CD8-positive, alpha-beta memory T cell (primary cell): ENCODE results near the gene PYCARD. TPM values are rescaled to one million over a fixed set of nuclear protein-coding genes. Genes with fewer than 3 reads are reported as not detected.

Experiments
- CTCF ChIA-PET: fragments of 350-600 bp; sonication (Branson Sonifier 250); formaldehyde crosslinking; loops from one replicate; lab custom pipeline; 2021; ENCODE audit warnings: antibody characterized with exemption; lab: Charles Lee
- POLR2A ChIA-PET: fragments of 350-600 bp; sonication (Branson Sonifier 250); formaldehyde crosslinking; loops from one replicate; lab custom pipeline; 2021; ENCODE audit warnings: antibody characterized with exemption; lab: Charles Lee
- DNase-seq, 5 donors: peaks; one replicate each; pipeline versions ENCODE4 v3.0.0 to v3.0.0-alpha.2; 2020 to 2022; ENCODE audit warnings: mixed read lengths in 1 of 5
- H3K27ac ChIP-seq: one replicate; pipeline ENCODE4 v1.7.0; 2013; ENCODE audit warnings: low read depth, mild to moderate bottlenecking, low read length, moderate library complexity
- H3K27me3 ChIP-seq: 2 replicates; pipeline ENCODE4 v1.7.0; 2013; ENCODE audit warnings: low read length, mild to moderate bottlenecking; ENCODE audit not compliant: insufficient read depth, poor library complexity, severe bottlenecking
- H3K36me3 ChIP-seq: 2 replicates; pipeline ENCODE4 v1.7.0; 2013; ENCODE audit warnings: mild to moderate bottlenecking, low read length, moderate library complexity; ENCODE audit not compliant: insufficient read depth
- H3K4me1 ChIP-seq: 2 replicates; pipeline ENCODE4 v1.7.0; 2013; ENCODE audit warnings: mild to moderate bottlenecking, low read length, moderate library complexity; ENCODE audit not compliant: insufficient read depth
- H3K4me3 ChIP-seq: 2 replicates; pipeline ENCODE4 v1.7.0; 2013; ENCODE audit warnings: mild to moderate bottlenecking, low read length
- H3K9me3 ChIP-seq: 2 replicates; pipeline ENCODE4 v1.7.0; 2013; ENCODE audit warnings: mild to moderate bottlenecking, low read length
- H3K27ac Mint-ChIP-seq, 8 donors: one replicate each; pipeline ENCODE4 v1.8.0; 2020 to 2021; ENCODE audit warnings: mixed read lengths in 8 of 8, mild to moderate bottlenecking in 6 of 8, inconsistent platforms in 3 of 8, moderate library complexity in 3 of 8
- H3K27me3 Mint-ChIP-seq, 2 donors: one replicate each; pipeline ENCODE4 v1.8.0; 2020 to 2021; ENCODE audit warnings: mixed read lengths in 2 of 2, mild to moderate bottlenecking in 1 of 2, moderate library complexity in 1 of 2
- H3K36me3 Mint-ChIP-seq, 3 donors: one replicate each; pipeline ENCODE4 v1.8.0; 2020 to 2021; ENCODE audit warnings: mixed read lengths in 3 of 3, inconsistent platforms in 1 of 3, mild to moderate bottlenecking in 1 of 3
- H3K4me1 Mint-ChIP-seq, 3 donors: one replicate each; pipeline ENCODE4 v1.8.0; 2020 to 2021; ENCODE audit warnings: mixed read lengths in 3 of 3, inconsistent platforms in 1 of 3, mild to moderate bottlenecking in 1 of 3
- H3K4me3 Mint-ChIP-seq, 7 donors: one replicate each; pipeline ENCODE4 v1.8.0; 2020 to 2021; ENCODE audit warnings: mixed read lengths in 7 of 7, mild to moderate bottlenecking in 6 of 7, moderate library complexity in 4 of 7, inconsistent platforms in 2 of 7
- H3K9me3 Mint-ChIP-seq, 5 donors: one replicate each; pipeline ENCODE4 v1.8.0; 2020 to 2022; ENCODE audit warnings: mixed read lengths in 5 of 5, mild to moderate bottlenecking in 3 of 5, moderate library complexity in 2 of 5, inconsistent platforms in 1 of 5
- polyA plus RNA-seq: library from polyadenylated mRNA; unstranded; fragments of 300-500 nt; fragmentation: Illumina TruSeq; gene quantifications from one replicate; pipeline ENCODE4 v1.2.3, GENCODE V29; 2021
- total RNA-seq, 2 experiments: library from RNA; stranded (reverse); gene quantifications; one replicate each; pipeline ENCODE4 v1.2.3, GENCODE V29; 2021

Gene PYCARD
- total and polyA plus RNA-seq, 3 experiments from 2014 or later: 4.5 to 77.8 (median 5.9) TPM

GRCh38 chr16:31187808-31188189 lies 14.8 kb downstream of the PYCARD start:
- peak overlapping the region in 2 of 7 donors; percentile 21 to 23 for H3K4me3 Mint-ChIP-seq
- H3K27me3 Mint-ChIP-seq: no peaks in the 10 kb centered on the region
- H3K9me3 Mint-ChIP-seq: no peaks in the 10 kb centered on the region
- POLR2A ChIA-PET: interaction anchor here (0.6 to 6.7 kb wide), 4 partner anchors 14 to 63 kb away, joined by 3 to 40 read pairs (median 6); partner anchors contain the start of gene PYCARD
- Histone ChIP-seq H3K4me1 (peaks cover 68% of the 10 kb centered on the region), H3K4me3 (no peak overlapping the region), H3K36me3 (peaks cover 90% of the 10 kb centered on the region), H3K27ac (no peak overlapping the region), H3K9me3 (no peaks in the 10 kb centered on the region), H3K27me3 (no peaks in the 10 kb centered on the region)
- peaks cover 79 to 91% (median 91%) of the 10 kb centered on the region in 3 donors for H3K4me1 Mint-ChIP-seq
- H3K36me3 Mint-ChIP-seq: peaks cover 53 to 97% (median 60%) of the 10 kb centered on the region in 3 donors
- DNase-seq: no peak
- CTCF ChIA-PET: interaction anchor here (1.5 to 2.1 kb wide), 2 partner anchors 11 to 45 kb away, joined by 5 to 7 read pairs; no protein-coding TSS in a partner anchor
- peak overlapping the region in 6 of 8 donors; percentile 10 to 85 (median 58) for H3K27ac Mint-ChIP-seq

GRCh38 chr16:31186930-31187807 lies 15.4 kb downstream of the PYCARD start:
- ChIA-PET CTCF (interaction anchor here (1.5 to 2.1 kb wide), 2 partner anchors 11 to 45 kb away, joined by 5 to 7 read pairs; no protein-coding TSS in a partner anchor), POLR2A (interaction anchor here (0.6 to 6.7 kb wide), 4 partner anchors 14 to 62 kb away, joined by 3 to 40 read pairs (median 6); partner anchors contain the start of gene PYCARD)
- H3K4me3 Mint-ChIP-seq: peak overlapping the region in 5 of 7 donors; percentile 9 to 34 (median 26)

GRCh38 chr16:31186176-31186575 lies 16.4 kb downstream of the PYCARD start:
- CTCF ChIA-PET: interaction anchor here (2.1 kb wide), 1 partner anchor 44 kb away, joined by 7 read pairs; no protein-coding TSS in a partner anchor
- no peak overlapping the region for H3K27ac ChIP-seq
- no peaks in the 10 kb centered on the region for H3K27me3 ChIP-seq
- no peaks in the 10 kb centered on the region for H3K9me3 ChIP-seq
- Mint-ChIP-seq H3K27me3 (no peaks in the 10 kb centered on the region), H3K27ac (peak overlapping the region; percentile 2 to 82 (median 56)), H3K4me3 (peak overlapping the region; percentile 16 to 75 (median 62)), H3K36me3 (peaks cover 55 to 96% (median 59%) of the 10 kb centered on the region in 3 donors), H3K4me1 (peaks cover 86 to 97% (median 96%) of the 10 kb centered on the region in 3 donors), H3K9me3 (peaks cover 0 to 2% (median 0%) of the 10 kb centered on the region in 5 donors)
- peaks cover 82% of the 10 kb centered on the region for H3K4me1 ChIP-seq
- DNase-seq: no peak
- H3K4me3 ChIP-seq: no peak overlapping the region
- POLR2A ChIA-PET: interaction anchor here (6.7 kb wide), 1 partner anchor 15 kb away, joined by 40 read pairs; the partner anchor contains the start of gene PYCARD
- peaks cover 89% of the 10 kb centered on the region for H3K36me3 ChIP-seq

More at GRCh38 chr16:31186930-31187807, 15.4 kb downstream of the PYCARD start:
- Histone ChIP-seq H3K4me1 (peaks cover 75% of the 10 kb centered on the region), H3K9me3 (no peaks in the 10 kb centered on the region), H3K36me3 (peaks cover 94% of the 10 kb centered on the region), H3K27ac (no peak overlapping the region), H3K27me3 (no peaks in the 10 kb centered on the region), H3K4me3 (no peak overlapping the region)
- Mint-ChIP-seq H3K4me1 (peaks cover 85 to 96% (median 96%) of the 10 kb centered on the region in 3 donors), H3K27ac (peak overlapping the region; percentile 64 to 85 (median 67)), H3K36me3 (peaks cover 57 to 97% (median 59%) of the 10 kb centered on the region in 3 donors), H3K27me3 (no peaks in the 10 kb centered on the region), H3K9me3 (no peaks in the 10 kb centered on the region)
- DNase-seq: no peak

GRCh38 chr16:31185339-31185738 lies 17.2 kb downstream of the PYCARD start:
- Mint-ChIP-seq H3K4me3 (peak overlapping the region in 6 of 7 donors; percentile 31 to 72 (median 54)), H3K4me1 (peaks cover 85 to 91% (median 90%) of the 10 kb centered on the region in 3 donors), H3K27me3 (peaks cover 0 to 2% of the 10 kb centered on the region in 2 donors), H3K27ac (peak overlapping the region in 7 of 8 donors; percentile 4 to 82 (median 69)), H3K9me3 (peaks cover 0 to 3% (median 0%) of the 10 kb centered on the region in 5 donors), H3K36me3 (peaks cover 46 to 95% (median 54%) of the 10 kb centered on the region in 3 donors)
- ChIA-PET CTCF (no interaction called here), POLR2A (interaction anchor here (6.7 kb wide), 1 partner anchor 16 kb away, joined by 40 read pairs; the partner anchor contains the start of gene PYCARD)
- H3K9me3 ChIP-seq: no peaks in the 10 kb centered on the region
- no peaks in the 10 kb centered on the region for H3K27me3 ChIP-seq
- peaks cover 80% of the 10 kb centered on the region for H3K36me3 ChIP-seq
- H3K4me1 ChIP-seq: peaks cover 82% of the 10 kb centered on the region
- no peak overlapping the region for H3K27ac ChIP-seq
- H3K4me3 ChIP-seq: no peak overlapping the region
- DNase-seq: no peak

GRCh38 chr16:31184888-31185287 lies 17.7 kb downstream of the PYCARD start:
- Histone ChIP-seq H3K27ac (no peak overlapping the region), H3K4me1 (peaks cover 80% of the 10 kb centered on the region), H3K4me3 (no peak overlapping the region), H3K36me3 (peaks cover 76% of the 10 kb centered on the region), H3K9me3 (no peaks in the 10 kb centered on the region), H3K27me3 (no peaks in the 10 kb centered on the region)
- POLR2A ChIA-PET: interaction anchor here (0.6 to 6.7 kb wide), 5 partner anchors 10 to 42 kb away, joined by 3 to 40 read pairs (median 7); partner anchors contain the start of genes PYCARD and PYDC1
- H3K36me3 Mint-ChIP-seq: peaks cover 42 to 93% (median 50%) of the 10 kb centered on the region in 3 donors
- DNase-seq: no peak
- H3K9me3 Mint-ChIP-seq: peaks cover 0 to 3% (median 0%) of the 10 kb centered on the region in 5 donors
- CTCF ChIA-PET: interaction anchor here (0.6 to 3.5 kb wide), 2 partner anchors 11 to 43 kb away, joined by 3 to 12 read pairs; no protein-coding TSS in a partner anchor
- peak overlapping the region; percentile 4 to 94 (median 72) for H3K27ac Mint-ChIP-seq
- peaks cover 82 to 88% (median 87%) of the 10 kb centered on the region in 3 donors for H3K4me1 Mint-ChIP-seq
- H3K27me3 Mint-ChIP-seq: peaks cover 0 to 5% of the 10 kb centered on the region in 2 donors
- peak overlapping the region; percentile 3 to 72 (median 51) for H3K4me3 Mint-ChIP-seq

- Histone ChIP-seq H3K9me3 (no peaks in the 10 kb centered on the region), H3K4me3 (no peak overlapping the region), H3K4me1 (peaks cover 73% of the 10 kb centered on the region), H3K27me3 (no peaks in the 10 kb centered on the region), H3K36me3 (peaks cover 64% of the 10 kb centered on the region), H3K27ac (no peak overlapping the region)
- H3K27ac Mint-ChIP-seq: peak overlapping the region; percentile 21 to 96 (median 74)
- H3K9me3 Mint-ChIP-seq: peaks cover 0 to 3% (median 0%) of the 10 kb centered on the region in 5 donors
- ChIA-PET CTCF (interaction anchor here (1.1 to 3.5 kb wide), 3 partner anchors 17 to 259 kb away, joined by 3 to 12 read pairs (median 6); partner anchors contain the start of gene ZNF843), POLR2A (interaction anchor here (0.5 to 6.7 kb wide), 9 partner anchors 11 to 81 kb away, joined by 3 to 40 read pairs (median 4); partner anchors contain the start of genes PYCARD and PYDC1)
- H3K36me3 Mint-ChIP-seq: peaks cover 30 to 83% (median 40%) of the 10 kb centered on the region in 3 donors
- H3K4me1 Mint-ChIP-seq: peaks cover 76 to 83% (median 80%) of the 10 kb centered on the region in 3 donors
- H3K27me3 Mint-ChIP-seq: peaks cover 0 to 8% of the 10 kb centered on the region in 2 donors
- H3K4me3 Mint-ChIP-seq: peak overlapping the region; percentile 90 to 100 (median 97)
- no peak for DNase-seq
These were observed 18.8 kb downstream of the PYCARD start for GRCh38 chr16:31183432-31184428.
